Upper lobe of left lung (tissue), 4 donors: Measurements from ENCODE around the gene RFTN1.

Experiments
- EP300 ChIP-seq, 4 donors: sonication (generic); formaldehyde crosslinking; IDR thresholded peaks; one replicate each; pipeline ENCODE4 v1.5.1; 2017; ENCODE audit warnings: antibody characterized with exemption in 4 of 4, control low read depth in 2 of 4
- POLR2A ChIP-seq, 4 donors: fragments of 450-650 bp; IDR thresholded peaks; one replicate each; pipeline ENCODE4 v1.5.1; 2016 to 2017; ENCODE audit warnings: antibody characterized with exemption in 4 of 4, mild to moderate bottlenecking in 2 of 4
- TF ChIP-seq, protein P1 (sequence below), 6 experiments: fragments of 450-650 bp in 4 of 6; fragments of 200-600 bp in 2 of 6; sonication (generic) in 2 of 6; IDR thresholded peaks; one replicate each; pipeline ENCODE4 v1.5.1; 2016 to 2019; ENCODE audit warnings: antibody characterized with exemption in 6 of 6

DNA sequence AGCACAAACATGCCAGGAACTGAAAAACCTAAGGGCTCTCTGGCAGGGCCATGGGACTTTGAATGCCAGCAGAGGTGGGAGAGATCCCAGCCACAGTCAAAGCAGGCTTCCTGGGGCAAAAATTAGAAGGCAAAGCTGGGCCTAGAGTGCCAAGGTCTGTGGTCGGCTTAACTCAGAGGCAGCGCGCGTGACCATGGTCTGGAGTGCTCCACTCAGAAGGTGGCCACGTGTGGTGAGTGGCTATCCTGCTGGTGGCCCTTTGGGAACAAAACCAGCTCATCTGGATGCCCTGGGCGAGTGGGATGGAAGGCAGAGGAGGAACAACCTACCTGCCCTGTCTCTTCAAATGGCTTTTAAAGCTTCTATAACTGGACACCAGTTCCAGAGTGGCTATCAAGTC is 185.4 kb downstream of the RFTN1 start:
- TF ChIP-seq, protein P1, sequence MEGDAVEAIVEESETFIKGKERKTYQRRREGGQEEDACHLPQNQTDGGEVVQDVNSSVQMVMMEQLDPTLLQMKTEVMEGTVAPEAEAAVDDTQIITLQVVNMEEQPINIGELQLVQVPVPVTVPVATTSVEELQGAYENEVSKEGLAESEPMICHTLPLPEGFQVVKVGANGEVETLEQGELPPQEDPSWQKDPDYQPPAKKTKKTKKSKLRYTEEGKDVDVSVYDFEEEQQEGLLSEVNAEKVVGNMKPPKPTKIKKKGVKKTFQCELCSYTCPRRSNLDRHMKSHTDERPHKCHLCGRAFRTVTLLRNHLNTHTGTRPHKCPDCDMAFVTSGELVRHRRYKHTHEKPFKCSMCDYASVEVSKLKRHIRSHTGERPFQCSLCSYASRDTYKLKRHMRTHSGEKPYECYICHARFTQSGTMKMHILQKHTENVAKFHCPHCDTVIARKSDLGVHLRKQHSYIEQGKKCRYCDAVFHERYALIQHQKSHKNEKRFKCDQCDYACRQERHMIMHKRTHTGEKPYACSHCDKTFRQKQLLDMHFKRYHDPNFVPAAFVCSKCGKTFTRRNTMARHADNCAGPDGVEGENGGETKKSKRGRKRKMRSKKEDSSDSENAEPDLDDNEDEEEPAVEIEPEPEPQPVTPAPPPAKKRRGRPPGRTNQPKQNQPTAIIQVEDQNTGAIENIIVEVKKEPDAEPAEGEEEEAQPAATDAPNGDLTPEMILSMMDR (IDR thresholded peaks at IDR 0.05), result no peak
- TF ChIP-seq POLR2A (IDR thresholded peaks at IDR 0.05), result no peak
- TF ChIP-seq EP300 (IDR thresholded peaks at IDR 0.05), result no peak
